Gastroesophageal sphincter (tissue), 4 donors: Measurements from ENCODE around the gene TSPAN5. TPM values are rescaled to one million over a fixed set of nuclear protein-coding genes. Genes with fewer than 3 reads are reported as not detected.
"Not testable (repeated sequence)": the region's sequence is repeated elsewhere in the genome, so short reads cannot be mapped to it uniquely, and the experiment has no call there.

ENCODE experiments used
- ATAC-seq: fragments of 150-250 bp; one replicate; pipeline ENCODE4 v1.9.1; 2016; ENCODE audit warnings: mild to moderate bottlenecking, moderate library complexity
- H3K27ac ChIP-seq, 4 donors: fragments of 200-600 bp; sonication (generic) in 3 of 4; 1 replicate in 3 of 4; 2 replicates in 1 of 4; pipeline ENCODE4 v1.5.1; 2016 to 2019
- H3K27me3 ChIP-seq: fragments of 200-600 bp; sonication (generic); one replicate; pipeline ENCODE4 v1.5.1; 2019
- H3K36me3 ChIP-seq, 2 donors: fragments of 200-600 bp; sonication (generic); one replicate each; pipeline ENCODE4 v1.5.1; 2019; ENCODE audit warnings: control low read depth in 1 of 2
- H3K4me1 ChIP-seq, 3 donors: fragments of 200-600 bp; sonication (generic); 1 replicate in 2 of 3; 2 replicates in 1 of 3; pipeline ENCODE4 v1.5.1; 2016 to 2019; ENCODE audit warnings: control low read depth in 2 of 3
- H3K4me3 ChIP-seq, 2 donors: fragments of 200-600 bp; sonication (generic); one replicate each; pipeline ENCODE4 v1.5.1; 2019; ENCODE audit warnings: mild to moderate bottlenecking in 1 of 2, moderate library complexity in 1 of 2
- H3K9me3 ChIP-seq, 3 donors: fragments of 200-600 bp; sonication (generic); one replicate each; pipeline ENCODE4 v1.5.1; 2017 to 2019; ENCODE audit warnings: control low read depth in 2 of 3
- CTCF ChIP-seq, 4 experiments: fragments of 200-600 bp in 2 of 4; fragments of 450-650 bp in 2 of 4; sonication (generic) in 1 of 4; IDR thresholded peaks; one replicate each; pipeline ENCODE4 v1.5.1; 2017 to 2019; ENCODE audit warnings: antibody characterized with exemption in 4 of 4, mild to moderate bottlenecking in 2 of 4, moderate library complexity in 2 of 4
- EP300 ChIP-seq: sonication (generic); formaldehyde crosslinking; IDR thresholded peaks from one replicate; pipeline ENCODE4 v1.6.1; 2017; ENCODE audit warnings: antibody characterized with exemption, mild to moderate bottlenecking
- POLR2A ChIP-seq, 2 donors: fragments of 450-650 bp; IDR thresholded peaks; one replicate each; pipeline ENCODE4 v1.6.1; 2017; ENCODE audit warnings: antibody characterized with exemption in 2 of 2, mild to moderate bottlenecking in 2 of 2, moderate library complexity in 1 of 2
- POLR2AphosphoS5 ChIP-seq: sonication (generic); formaldehyde crosslinking; IDR thresholded peaks from one replicate; pipeline ENCODE4 v1.6.1; 2017; ENCODE audit warnings: antibody characterized with exemption
- WGBS, 2 donors: methylation state at CpG; one replicate each; pipeline ENCODE4 v1.1.5; 2018; ENCODE audit warnings: low coverage in 1 of 2; 5-methylcytosine and 5-hydroxymethylcytosine counted together
- total RNA-seq, 4 donors: library from RNA; depleted of rRNA; stranded (reverse); fragments of >200 nt; gene quantifications; one replicate each; pipeline ENCODE4 v1.1.0, GENCODE V29; 2016

Gene TSPAN5
- total RNA-seq, 4 donors from 2014 or later = 9.8 to 14.0 (median 12.2) TPM

GRCh38 chr4:98469771-98470170 lies 188.6 kb downstream of the TSPAN5 start:
- 68 to 75% methylated on average over 2 of the region's 2 CpGs for WGBS, 2 donors

GRCh38 chr4:98468709-98469108 lies 189.7 kb downstream of the TSPAN5 start:
- H3K4me3 ChIP-seq = no peak overlapping the region
- H3K27ac ChIP-seq = peak overlapping the region in 2 of 4 donors; percentile 3 to 8
- H3K27me3 ChIP-seq = no peaks in the 10 kb centered on the region
- H3K4me1 ChIP-seq = peaks cover 0 to 21% (median 0%) of the 10 kb centered on the region in 3 donors
- TF ChIP-seq POLR2AphosphoS5 = no peak
- TF ChIP-seq POLR2A (IDR thresholded peaks at IDR 0.05) = no peak
- no peak for TF ChIP-seq EP300
- TF ChIP-seq CTCF (IDR thresholded peaks at IDR 0.05) = no peak
- WGBS, 2 donors = 17% methylated on average over 4 of the region's 6 CpGs; no CpG with 5 or more reads in 1 of the 2 donors
- H3K9me3 ChIP-seq = no peaks in the 10 kb centered on the region
- no peak for ATAC-seq
- peaks cover 0 to 6% of the 10 kb centered on the region in 2 donors for H3K36me3 ChIP-seq

More at GRCh38 chr4:98469771-98470170, 188.6 kb downstream of the TSPAN5 start:
- peaks cover 0 to 21% (median 0%) of the 10 kb centered on the region in 3 donors for H3K4me1 ChIP-seq
- H3K36me3 ChIP-seq = peaks cover 0 to 6% of the 10 kb centered on the region in 2 donors
- ATAC-seq = no peak
- TF ChIP-seq POLR2A (IDR thresholded peaks at IDR 0.05) (no peak), CTCF (IDR thresholded peaks at IDR 0.05) (no peak), POLR2AphosphoS5 (no peak), EP300 (no peak)
- H3K9me3 ChIP-seq = no peaks in the 10 kb centered on the region
- H3K27ac ChIP-seq = no peak overlapping the region
- no peaks in the 10 kb centered on the region for H3K27me3 ChIP-seq
- no peak overlapping the region for H3K4me3 ChIP-seq

GRCh38 chr4:98467627-98468072 lies 190.8 kb downstream of the TSPAN5 start:
- WGBS, 2 donors = 2 to 3% methylated on average over 12 to 18 of the region's 20 CpGs
- H3K36me3 ChIP-seq = peaks cover 0 to 6% of the 10 kb centered on the region in 2 donors
- ATAC-seq = peak; percentile 83
- no peaks in the 10 kb centered on the region for H3K27me3 ChIP-seq
- H3K27ac ChIP-seq = no peak overlapping the region
- no peaks in the 10 kb centered on the region for H3K9me3 ChIP-seq
- peak; percentile 68 to 86 (median 76) for TF ChIP-seq CTCF (IDR thresholded peaks at IDR 0.05)
- no peak for TF ChIP-seq EP300
- TF ChIP-seq POLR2A (IDR thresholded peaks at IDR 0.05) = no peak
- TF ChIP-seq POLR2AphosphoS5 = no peak
- H3K4me1 ChIP-seq = peaks cover 0 to 21% (median 0%) of the 10 kb centered on the region in 3 donors
- peak overlapping the region; percentile 43 to 47 for H3K4me3 ChIP-seq

- no peak overlapping the region for H3K27ac ChIP-seq
- WGBS, 2 donors = 35 to 80% methylated on average over 1 to 7 of the region's 8 CpGs
- TF ChIP-seq CTCF (IDR thresholded peaks at IDR 0.05) (no peak), POLR2AphosphoS5 (no peak), POLR2A (IDR thresholded peaks at IDR 0.05) (no peak), EP300 (no peak)
These were observed 191.4 kb downstream of the TSPAN5 start for GRCh38 chr4:98466868-98467599.

GRCh38 chr4:98462487-98462886 lies 195.9 kb downstream of the TSPAN5 start:
- Histone ChIP-seq H3K4me3 (no peak overlapping the region), H3K36me3 (no peaks in the 10 kb centered on the region), H3K27me3 (no peaks in the 10 kb centered on the region), H3K4me1 (peaks cover 0 to 5% (median 0%) of the 10 kb centered on the region in 3 donors), H3K27ac (no peak overlapping the region), H3K9me3 (no peaks in the 10 kb centered on the region)
- TF ChIP-seq CTCF (IDR thresholded peaks at IDR 0.05) (no peak), POLR2AphosphoS5 (no peak), EP300 (no peak), POLR2A (IDR thresholded peaks at IDR 0.05) (no peak)
- no peak for ATAC-seq

More at GRCh38 chr4:98466868-98467599, 191.4 kb downstream of the TSPAN5 start:
- Histone ChIP-seq H3K27me3 (no peaks in the 10 kb centered on the region), H3K9me3 (no peaks in the 10 kb centered on the region), H3K36me3 (peaks cover 0 to 3% of the 10 kb centered on the region in 2 donors), H3K4me3 (no peak overlapping the region), H3K4me1 (peaks cover 0 to 21% (median 0%) of the 10 kb centered on the region in 3 donors)
- no peak for ATAC-seq

- H3K9me3 ChIP-seq, H3K4me1 ChIP-seq, H3K36me3 ChIP-seq, ATAC-seq, H3K27ac ChIP-seq, H3K4me3 ChIP-seq, H3K27me3 ChIP-seq: not testable (repeated sequence)
- 94 to 95% methylated on average over 2 of the region's 2 CpGs for WGBS, 2 donors
These were observed 197.1 kb downstream of the TSPAN5 start for GRCh38 chr4:98461121-98461865.

GRCh38 chr4:98457422-98457821 lies 201.0 kb downstream of the TSPAN5 start:
- H3K4me3 ChIP-seq, H3K4me1 ChIP-seq, H3K36me3 ChIP-seq, H3K9me3 ChIP-seq, H3K27ac ChIP-seq, ATAC-seq, H3K27me3 ChIP-seq: not testable (repeated sequence)
- WGBS, 2 donors = 79 to 100% methylated on average over 1 to 7 of the region's 9 CpGs
